Right lobe of liver (tissue), 6 donors: ENCODE results near the gene PLN. TPM values are rescaled to one million over a fixed set of nuclear protein-coding genes. Genes with fewer than 3 reads are reported as not detected.

Experiments
- ATAC-seq, 4 donors: fragments of 200-7000 bp; cut with Tn5 transposase; one replicate each; pipeline ENCODE4 v1.9.1; 2020; ENCODE audit warnings: mild to moderate bottlenecking in 4 of 4, moderate library complexity in 4 of 4
- DNase-seq, 3 donors: peaks; one replicate each; pipeline ENCODE4 v3.0.0-alpha.2; 2020
- H3K27ac ChIP-seq, 3 donors: fragments of 200-600 bp; one replicate each; pipeline ENCODE4 v1.8.0; 2022
- H3K27me3 ChIP-seq, 2 donors: fragments of 200-600 bp; one replicate each; pipeline ENCODE4 v1.8.0; 2022
- H3K36me3 ChIP-seq, 4 donors: fragments of 200-600 bp; sonication (generic) in 1 of 4; one replicate each; pipeline versions ENCODE4 v1.5.1 to v1.8.0; 2017 to 2022; ENCODE audit warnings: control low read depth in 1 of 4
- H3K4me1 ChIP-seq, 4 donors: fragments of 200-600 bp; sonication (generic) in 1 of 4; one replicate each; pipeline versions ENCODE4 v1.5.1 to v1.8.0; 2017 to 2022; ENCODE audit warnings: control low read depth in 1 of 4
- H3K4me3 ChIP-seq, 3 donors: fragments of 200-600 bp; one replicate each; pipeline ENCODE4 v1.8.0; 2022
- H3K9me3 ChIP-seq, 4 donors: fragments of 200-600 bp; sonication (generic) in 1 of 4; one replicate each; pipeline versions ENCODE4 v1.5.1 to v1.8.0; 2017 to 2022; ENCODE audit warnings: control low read depth in 1 of 4
- POLR2A ChIP-seq: fragments of 450-650 bp; IDR thresholded peaks from one replicate; pipeline ENCODE4 v1.6.1; 2017; ENCODE audit warnings: antibody characterized with exemption, mild to moderate bottlenecking
- WGBS: methylation state at CpG from one replicate; pipeline ENCODE4 v1.1.6; 2018; ENCODE audit warnings: low coverage, low lambda C conversion rate; ENCODE audit not compliant: insufficient coverage; ENCODE audit errors: missing lambda C conversion rate; 5-methylcytosine and 5-hydroxymethylcytosine counted together
- intact Hi-C, 2 donors: fragments of 100-400 bp; cut with DNase I; formaldehyde crosslinking; loops; one replicate each; pipeline versions ENCODE4 v1.11.2 to v1.14.1; 2022
- total RNA-seq, 6 experiments: library from RNA; depleted of rRNA in 2 of 6; stranded (reverse); fragments of >200 nt in 2 of 6; fragmentation: NEBNext Ultra II Directional in 3 of 6; extraction: Animal tissue kit (Norgen Biotek cat#: 25700) in 3 of 6; gene quantifications; one replicate each; pipeline versions ENCODE4 v1.1.0 to v1.2.4, GENCODE V29; 2016 to 2023
- TF ChIP-seq, protein P1 (sequence below), 4 donors: fragments of 200-600 bp in 3 of 4; fragments of 450-650 bp in 1 of 4; IDR thresholded peaks; one replicate each; pipeline versions ENCODE4 v1.5.1 to v1.8.0; 2016 to 2022; ENCODE audit warnings: antibody characterized with exemption in 4 of 4, mild to moderate bottlenecking in 2 of 4
- donor health status: DM: no; HTN: yes; CAD: no.
- donor health status: DM: no; HTN: no; CAD: no.
- donor health status: DM: no; HTN: no; CAD: no.
- donor health status: DM: no; HTN: yes; CAD: no.
- donor health status: DM: no; HTN: yes; CAD: no.

PLN gene
- total RNA-seq, 6 experiments from 2014 or later, result 0.12 to 0.25 (median 0.20) TPM; not detected in 2

DNA sequence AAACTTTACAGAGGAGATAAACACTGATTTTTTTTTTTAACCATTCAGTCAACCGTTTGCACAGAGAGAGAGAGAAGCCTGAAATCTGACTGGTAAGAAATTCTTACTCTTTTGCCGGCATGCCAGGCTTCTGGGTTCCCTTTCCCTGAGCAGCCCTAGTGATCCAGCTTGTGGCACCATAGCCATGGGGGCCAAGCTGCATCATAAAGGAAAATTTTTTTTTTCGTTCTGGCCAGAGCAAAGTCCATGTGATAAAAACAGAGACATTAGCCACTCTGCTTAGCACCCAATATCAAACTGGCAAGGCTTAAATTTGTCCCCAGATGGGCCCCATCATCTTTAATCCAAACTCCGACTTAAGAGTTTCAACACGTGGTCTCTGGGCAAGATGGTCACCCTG is 58.8 kb downstream of the PLN start:
- intact Hi-C loops, result no loop called here
- WGBS, result 62% methylated on average over 5 of the region's 5 CpGs
- DNase-seq (no peak), ATAC-seq (no peak)
- H3K27me3 ChIP-seq, result no peaks in the 10 kb centered on the region
- TF ChIP-seq, protein P1, sequence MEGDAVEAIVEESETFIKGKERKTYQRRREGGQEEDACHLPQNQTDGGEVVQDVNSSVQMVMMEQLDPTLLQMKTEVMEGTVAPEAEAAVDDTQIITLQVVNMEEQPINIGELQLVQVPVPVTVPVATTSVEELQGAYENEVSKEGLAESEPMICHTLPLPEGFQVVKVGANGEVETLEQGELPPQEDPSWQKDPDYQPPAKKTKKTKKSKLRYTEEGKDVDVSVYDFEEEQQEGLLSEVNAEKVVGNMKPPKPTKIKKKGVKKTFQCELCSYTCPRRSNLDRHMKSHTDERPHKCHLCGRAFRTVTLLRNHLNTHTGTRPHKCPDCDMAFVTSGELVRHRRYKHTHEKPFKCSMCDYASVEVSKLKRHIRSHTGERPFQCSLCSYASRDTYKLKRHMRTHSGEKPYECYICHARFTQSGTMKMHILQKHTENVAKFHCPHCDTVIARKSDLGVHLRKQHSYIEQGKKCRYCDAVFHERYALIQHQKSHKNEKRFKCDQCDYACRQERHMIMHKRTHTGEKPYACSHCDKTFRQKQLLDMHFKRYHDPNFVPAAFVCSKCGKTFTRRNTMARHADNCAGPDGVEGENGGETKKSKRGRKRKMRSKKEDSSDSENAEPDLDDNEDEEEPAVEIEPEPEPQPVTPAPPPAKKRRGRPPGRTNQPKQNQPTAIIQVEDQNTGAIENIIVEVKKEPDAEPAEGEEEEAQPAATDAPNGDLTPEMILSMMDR (IDR thresholded peaks at IDR 0.05), result no peak
- no peak for TF ChIP-seq POLR2A
- H3K4me3 ChIP-seq, result no peak overlapping the region
- no peaks in the 10 kb centered on the region for H3K4me1 ChIP-seq
- no peaks in the 10 kb centered on the region for H3K9me3 ChIP-seq
- no peak overlapping the region for H3K27ac ChIP-seq
- H3K36me3 ChIP-seq, result no peaks in the 10 kb centered on the region

Other genes starting within 250 kb of the PLN start
- 1 to 10 TPM; 2.9 to 8.7 (median 4.1) TPM for gene CEP85L, start 103.3 kb downstream of the PLN start, total RNA-seq